Mucosa of descending colon (tissue), 3 donors: ENCODE data around the gene DESI1. TPM values are rescaled to one million over a fixed set of nuclear protein-coding genes. Genes with fewer than 3 reads are reported as not detected.
"Not testable (repeated sequence)": the region's sequence is repeated elsewhere in the genome, so short reads cannot be mapped to it uniquely, and the experiment has no call there.

Source experiments
- ATAC-seq: fragments of 200-7000 bp; cut with Tn5 transposase; one replicate; pipeline ENCODE4 v1.9.1; 2020; ENCODE audit warnings: mild to moderate bottlenecking, moderate library complexity
- DNase-seq, 3 donors: peaks; one replicate each; pipeline ENCODE4 v3.0.0-alpha.2; 2020
- H3K36me3 ChIP-seq: fragments of 200-600 bp; one replicate; pipeline ENCODE4 v1.8.0; 2021; ENCODE audit warnings: low read depth, mild to moderate bottlenecking
- H3K4me1 ChIP-seq: fragments of 200-600 bp; one replicate; pipeline ENCODE4 v1.8.0; 2021; ENCODE audit warnings: low read depth, mild to moderate bottlenecking
- H3K4me3 ChIP-seq: fragments of 200-600 bp; one replicate; pipeline ENCODE4 v1.8.0; 2021; ENCODE audit warnings: mild to moderate bottlenecking
- H3K9me3 ChIP-seq: fragments of 200-600 bp; one replicate; pipeline ENCODE4 v1.8.0; 2021; ENCODE audit warnings: mild to moderate bottlenecking
- CTCF ChIP-seq: fragments of 200-600 bp; IDR thresholded peaks from one replicate; pipeline ENCODE4 v1.8.0; 2022; ENCODE audit warnings: antibody characterized with exemption, mild to moderate bottlenecking
- intact Hi-C, 2 donors: fragments of 100-400 bp; cut with DNase I in 1 of 2; cut with micrococcal nuclease in 1 of 2; formaldehyde crosslinking; loops; one replicate each; pipeline versions ENCODE4 v1.11.0 to v1.11.1; 2022; cut with DNase I, micrococcal nuclease
- total RNA-seq, 3 donors: library from RNA; stranded (reverse); fragmentation: NEBNext Ultra II Directional in 2 of 3; extraction: Animal tissue kit (Norgen Biotek cat#: 25700) in 2 of 3; gene quantifications; one replicate each; pipeline versions ENCODE4 v1.2.1 to v1.2.4, GENCODE V29; 2021 to 2023
- donor health status: DM: no; HTN: no; CAD: no; lungs with moderate emphysema.
- donor health status: DM: no; HTN: no; CAD: no.
- donor health status: DM: no; HTN: yes; CAD: no.

DESI1 gene
- total RNA-seq, 3 donors from 2014 or later: 23.4 to 28.7 (median 26.3) TPM

- no peak overlapping the region for H3K4me3 ChIP-seq
- no peak for ATAC-seq
- intact Hi-C loops: no loop called here
- no peak for TF ChIP-seq CTCF
- no peaks in the 10 kb centered on the region for H3K4me1 ChIP-seq
- peaks cover 10% of the 10 kb centered on the region for H3K36me3 ChIP-seq
- no peak for DNase-seq
- no peaks in the 10 kb centered on the region for H3K9me3 ChIP-seq
These were observed 21.7 kb upstream of the DESI1 start for GRCh38 chr22:41642331-41643110.

- intact Hi-C loops: no loop called here
- no peak for TF ChIP-seq CTCF
- Histone ChIP-seq H3K9me3 (no peaks in the 10 kb centered on the region), H3K4me1 (no peaks in the 10 kb centered on the region), H3K4me3 (no peak overlapping the region), H3K36me3 (peaks cover 10% of the 10 kb centered on the region)
- no peak for DNase-seq
- ATAC-seq: no peak
These were observed 21.0 kb upstream of the DESI1 start for GRCh38 chr22:41641854-41642253.

- intact Hi-C loops: no loop called here
- ATAC-seq: no peak
- TF ChIP-seq CTCF: no peak
- peaks cover 10% of the 10 kb centered on the region for H3K36me3 ChIP-seq
- no peaks in the 10 kb centered on the region for H3K9me3 ChIP-seq
- no peak overlapping the region for H3K4me3 ChIP-seq
- DNase-seq: no peak
- H3K4me1 ChIP-seq: no peaks in the 10 kb centered on the region
These were observed 17.9 kb upstream of the DESI1 start for GRCh38 chr22:41638748-41639147.

- H3K36me3 ChIP-seq: peaks cover 10% of the 10 kb centered on the region
- H3K4me3 ChIP-seq: no peak overlapping the region
- no peaks in the 10 kb centered on the region for H3K9me3 ChIP-seq
- ATAC-seq (no peak), DNase-seq (no peak)
- intact Hi-C loops: no loop called here
- H3K4me1 ChIP-seq: no peaks in the 10 kb centered on the region
- no peak for TF ChIP-seq CTCF
These were observed 17.3 kb upstream of the DESI1 start for GRCh38 chr22:41638124-41638523.

- H3K4me1 ChIP-seq, H3K4me3 ChIP-seq, ATAC-seq, H3K9me3 ChIP-seq, intact Hi-C loops, DNase-seq, H3K36me3 ChIP-seq: not testable (repeated sequence)
These were observed 16.8 kb upstream of the DESI1 start for GRCh38 chr22:41637623-41638022.

- no peak overlapping the region for H3K4me3 ChIP-seq
- DNase-seq (no peak), ATAC-seq (no peak)
- intact Hi-C loops: no loop called here
- H3K36me3 ChIP-seq: peaks cover 6% of the 10 kb centered on the region
- TF ChIP-seq CTCF: no peak
- no peaks in the 10 kb centered on the region for H3K9me3 ChIP-seq
- H3K4me1 ChIP-seq: no peaks in the 10 kb centered on the region
These were observed 15.6 kb upstream of the DESI1 start for GRCh38 chr22:41636467-41636866.

GRCh38 chr22:41634610-41635009 lies 13.8 kb upstream of the DESI1 start:
- intact Hi-C loops, ATAC-seq, H3K4me1 ChIP-seq, H3K4me3 ChIP-seq, DNase-seq, H3K9me3 ChIP-seq: not testable (repeated sequence)
- H3K36me3 ChIP-seq: peaks cover 11% of the 10 kb centered on the region

GRCh38 chr22:41631615-41632014 lies 10.8 kb upstream of the DESI1 start:
- intact Hi-C loops, DNase-seq, H3K4me1 ChIP-seq, ATAC-seq, H3K4me3 ChIP-seq, H3K36me3 ChIP-seq, H3K9me3 ChIP-seq: not testable (repeated sequence)

GRCh38 chr22:41631115-41631514 lies 10.3 kb upstream of the DESI1 start:
- DNase-seq, H3K36me3 ChIP-seq, intact Hi-C loops, H3K4me3 ChIP-seq, H3K4me1 ChIP-seq, H3K9me3 ChIP-seq, ATAC-seq: not testable (repeated sequence)
